SKM-1 (cell line): ENCODE data around the gene GRAMD1B.

ENCODE experiments used
- DNase-seq: peaks from one replicate; lab custom pipeline; 2025; ENCODE audit not compliant: unreplicated experiment; lab: John Stamatoyannopoulos, UW

The GRAMD1B gene

GRCh38 chr11:123408619-123409455, 21.2 kb upstream of the GRAMD1B start:
- no peak for DNase-seq

GRCh38 chr11:123409456-123410217, 20.4 kb upstream of the GRAMD1B start:
- DNase-seq, result no peak

GRCh38 chr11:123410218-123410549, 19.9 kb upstream of the GRAMD1B start:
- no peak for DNase-seq

- no peak for DNase-seq
Measured at GRCh38 chr11:123413636-123414035, 16.4 kb upstream of the GRAMD1B start.

- DNase-seq, result no peak
Measured at GRCh38 chr11:123416566-123416965, 13.5 kb upstream of the GRAMD1B start.

- no peak for DNase-seq
Measured at GRCh38 chr11:123418351-123419114, 11.5 kb upstream of the GRAMD1B start.

- DNase-seq, result no peak
Measured at GRCh38 chr11:123419731-123420452, 10.2 kb upstream of the GRAMD1B start.

- DNase-seq, result peak; percentile 22
Measured at GRCh38 chr11:123421589-123421988, 8.5 kb upstream of the GRAMD1B start.

- no peak for DNase-seq
Measured at GRCh38 chr11:123425367-123425766, 4.7 kb upstream of the GRAMD1B start.

- DNase-seq, result no peak
Measured at GRCh38 chr11:123426789-123427188, 3.3 kb upstream of the GRAMD1B start.

- no peak for DNase-seq
Measured at GRCh38 chr11:123427405-123427804, 2.7 kb upstream of the GRAMD1B start.

GRCh38 chr11:123428116-123428715, 1.9 kb upstream of the GRAMD1B start:
- DNase-seq, result no peak

GRCh38 chr11:123429336-123429735, 733 bp upstream of the GRAMD1B start:
- no peak for DNase-seq

- DNase-seq, result peak; percentile 66
Measured at GRCh38 chr11:123430721-123431497, 840 bp downstream of the GRAMD1B start.

GRCh38 chr11:123431619-123432018, 1.6 kb downstream of the GRAMD1B start:
- no peak for DNase-seq

- DNase-seq, result no peak
Measured at GRCh38 chr11:123434262-123434661, 4.2 kb downstream of the GRAMD1B start.

GRCh38 chr11:123434911-123435310, 4.8 kb downstream of the GRAMD1B start:
- peak; percentile 27 for DNase-seq

- no peak for DNase-seq
Measured at GRCh38 chr11:123437236-123437979, 7.3 kb downstream of the GRAMD1B start.

GRCh38 chr11:123438131-123438627, 8.1 kb downstream of the GRAMD1B start:
- DNase-seq, result no peak
